Astrocyte of the cerebellum (primary cell): ENCODE measurements around the gene COL27A1.

Source experiments
- DNase-seq: peaks from one replicate; pipeline ENCODE4 v3.0.0-alpha.2; 2011; ENCODE audit warnings: low read depth
- H3K4me3 ChIP-seq: 2 replicates; pipeline ENCODE4 v1.5.1; 2011; ENCODE audit warnings: mild to moderate bottlenecking, low read depth, low read length, moderate library complexity
- in situ Hi-C: cut with HindIII; loops from 2 replicates; pipeline ENCODE4 v1.10.0; 2017; ENCODE audit warnings: low sequenced_read_pairs
- TF ChIP-seq, protein P1 (sequence below): IDR thresholded peaks from 2 replicates; pipeline ENCODE4 v1.5.1; 2012; ENCODE audit warnings: low read length, low read depth, moderate library complexity, mild to moderate bottlenecking; ENCODE audit errors: missing control alignments

The COL27A1 gene

DNA sequence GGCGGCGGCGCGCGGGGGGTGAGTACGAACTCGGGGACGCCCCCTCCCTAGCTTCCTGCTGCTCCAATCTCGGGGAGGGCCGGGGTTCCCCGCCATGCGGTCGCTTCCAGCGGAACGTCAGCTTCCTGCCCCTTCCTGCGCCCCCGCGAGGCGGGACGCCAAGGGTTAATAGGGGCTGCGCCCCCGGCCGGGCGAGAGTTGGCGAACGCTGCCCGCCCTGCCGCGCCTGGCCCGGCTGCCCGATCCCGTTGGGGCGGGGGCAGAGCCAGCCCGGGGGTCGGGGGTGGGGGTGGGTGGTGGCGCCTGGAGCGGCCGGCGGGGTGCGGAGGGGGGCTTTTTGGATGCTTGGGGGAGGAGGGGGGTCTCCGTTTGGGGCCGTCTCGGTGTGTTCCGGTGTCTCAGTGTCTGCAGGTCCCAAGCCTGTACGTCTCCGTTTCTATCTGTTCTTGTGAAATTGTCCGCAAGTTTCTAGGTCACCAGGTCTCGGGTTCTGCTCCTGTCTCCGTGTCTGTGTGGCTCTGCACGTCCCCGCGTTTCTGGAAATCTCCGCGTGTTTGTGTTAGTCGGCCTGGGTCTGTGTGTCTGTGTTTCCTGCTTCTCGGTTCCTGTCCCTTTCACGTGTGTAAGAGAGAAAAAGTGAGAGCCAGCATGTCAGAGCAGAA, 789 bp downstream of the COL27A1 start:
- in situ Hi-C loops: loop anchor here (5.0 kb wide), 1 partner anchor 96 kb away; no protein-coding TSS in a partner anchor
- TF ChIP-seq, protein P1, sequence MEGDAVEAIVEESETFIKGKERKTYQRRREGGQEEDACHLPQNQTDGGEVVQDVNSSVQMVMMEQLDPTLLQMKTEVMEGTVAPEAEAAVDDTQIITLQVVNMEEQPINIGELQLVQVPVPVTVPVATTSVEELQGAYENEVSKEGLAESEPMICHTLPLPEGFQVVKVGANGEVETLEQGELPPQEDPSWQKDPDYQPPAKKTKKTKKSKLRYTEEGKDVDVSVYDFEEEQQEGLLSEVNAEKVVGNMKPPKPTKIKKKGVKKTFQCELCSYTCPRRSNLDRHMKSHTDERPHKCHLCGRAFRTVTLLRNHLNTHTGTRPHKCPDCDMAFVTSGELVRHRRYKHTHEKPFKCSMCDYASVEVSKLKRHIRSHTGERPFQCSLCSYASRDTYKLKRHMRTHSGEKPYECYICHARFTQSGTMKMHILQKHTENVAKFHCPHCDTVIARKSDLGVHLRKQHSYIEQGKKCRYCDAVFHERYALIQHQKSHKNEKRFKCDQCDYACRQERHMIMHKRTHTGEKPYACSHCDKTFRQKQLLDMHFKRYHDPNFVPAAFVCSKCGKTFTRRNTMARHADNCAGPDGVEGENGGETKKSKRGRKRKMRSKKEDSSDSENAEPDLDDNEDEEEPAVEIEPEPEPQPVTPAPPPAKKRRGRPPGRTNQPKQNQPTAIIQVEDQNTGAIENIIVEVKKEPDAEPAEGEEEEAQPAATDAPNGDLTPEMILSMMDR: no peak
- peak overlapping the region; percentile 57 for H3K4me3 ChIP-seq
- no peak for DNase-seq

DNA sequence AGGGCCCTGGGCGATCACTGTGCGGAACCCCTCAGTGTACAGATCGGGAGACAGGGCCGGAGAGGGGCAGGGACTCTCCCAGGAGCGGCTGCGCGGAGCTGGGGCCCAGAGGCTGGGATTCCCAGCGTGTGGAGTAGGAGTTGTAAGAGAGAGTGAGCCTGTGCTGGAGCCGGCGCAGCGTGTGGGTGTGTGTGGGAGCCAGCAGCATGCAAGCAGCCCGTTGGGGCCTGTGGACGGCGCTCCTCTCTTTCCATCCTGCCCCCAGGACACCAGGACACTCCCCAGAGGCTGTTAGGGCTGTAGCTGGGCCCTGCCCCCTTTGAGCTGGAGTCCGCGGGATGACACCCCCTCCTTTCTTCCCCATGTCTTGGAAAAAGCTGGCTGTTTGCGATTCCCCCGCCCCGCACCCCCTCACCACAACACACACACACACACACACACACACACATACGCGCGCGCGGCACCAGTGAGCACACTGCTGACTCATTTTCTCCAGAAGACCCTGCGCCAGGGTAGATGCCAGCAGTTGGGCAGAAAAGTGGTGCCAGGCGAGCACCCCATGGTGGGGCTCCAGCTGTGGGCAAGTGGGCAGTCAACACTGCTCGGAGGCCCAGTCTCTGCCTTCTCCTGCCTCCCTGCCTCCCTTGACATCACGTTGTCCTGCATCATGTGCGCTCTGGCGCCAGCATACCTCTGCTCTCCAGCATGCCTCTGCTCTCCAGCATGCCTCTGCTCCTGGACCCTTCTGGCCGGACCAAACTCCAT, 1.5 kb downstream of the COL27A1 start:
- peak; percentile 50 for DNase-seq
- H3K4me3 ChIP-seq: peak overlapping the region; percentile 57
- in situ Hi-C loops: loop anchor here (5.0 kb wide), 1 partner anchor 95 kb away; no protein-coding TSS in a partner anchor
- TF ChIP-seq, protein P1: peak; percentile 18

DNA sequence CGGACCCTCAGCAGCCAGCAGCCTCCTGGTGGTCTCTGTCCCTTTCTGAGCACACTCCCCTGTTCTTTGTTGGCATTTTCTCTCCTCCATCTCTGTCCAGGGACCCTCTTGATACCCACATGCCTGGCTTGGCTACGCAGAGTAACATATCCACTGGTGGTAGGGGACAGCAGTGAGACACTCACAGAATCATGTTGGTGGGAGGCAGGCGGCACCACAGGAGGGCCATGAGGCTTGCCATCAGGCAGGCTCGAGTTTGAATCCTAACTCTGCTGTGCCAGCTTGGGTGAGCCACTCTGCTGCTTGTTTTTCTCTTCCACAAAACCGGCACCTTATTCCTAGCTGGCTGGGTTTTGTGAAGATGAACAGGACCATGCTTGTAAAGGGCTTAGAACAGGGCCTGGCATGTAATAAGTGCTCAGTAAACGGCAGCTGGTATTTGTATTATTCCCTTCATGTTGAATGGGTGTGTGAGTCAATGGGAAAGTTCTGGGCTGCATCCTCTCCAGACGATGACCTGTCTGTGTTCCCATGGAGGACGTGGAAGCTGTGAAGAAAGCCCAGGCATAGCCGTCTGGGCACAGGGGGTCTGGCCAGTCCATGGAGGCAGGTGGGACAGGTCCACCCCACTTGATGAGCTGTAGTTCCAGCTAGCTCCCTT, 2.3 kb downstream of the COL27A1 start:
- TF ChIP-seq, protein P1: no peak
- no peak for DNase-seq
- no peak overlapping the region for H3K4me3 ChIP-seq
- in situ Hi-C loops: loop anchor here (5.0 kb wide), 1 partner anchor 95 kb away; no protein-coding TSS in a partner anchor

DNA sequence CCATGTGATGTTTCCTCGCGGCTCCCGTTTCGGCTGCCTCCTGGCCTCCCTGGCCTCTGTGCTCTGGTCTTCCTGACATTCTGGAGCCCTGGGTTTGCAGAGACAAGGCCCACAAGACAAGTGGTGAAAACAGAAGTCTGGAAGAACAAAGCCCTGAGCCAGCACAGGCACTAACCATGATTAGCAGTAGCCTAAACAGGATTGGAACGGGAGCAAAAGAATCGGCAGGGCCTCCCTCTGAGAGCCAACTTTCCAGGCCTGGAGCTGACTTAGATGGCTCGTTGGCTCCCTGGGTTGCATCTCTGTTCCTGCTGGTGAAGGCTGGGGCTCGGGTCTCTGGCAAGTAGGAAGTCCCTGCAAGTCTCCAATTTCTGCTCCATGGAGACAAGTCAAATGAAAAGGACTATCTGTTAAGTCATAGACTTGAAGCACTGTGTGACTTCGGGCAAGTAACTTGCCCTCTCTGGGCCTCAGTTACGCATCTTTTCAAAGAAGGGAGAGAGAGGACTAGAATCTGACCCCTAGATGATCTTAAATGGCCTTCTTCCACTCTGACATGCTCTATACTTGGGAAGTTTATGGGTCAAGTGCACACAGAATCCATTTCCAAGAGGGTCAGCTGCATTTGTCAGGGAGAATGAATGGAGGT, 3.3 kb downstream of the COL27A1 start:
- TF ChIP-seq, protein P1: no peak
- H3K4me3 ChIP-seq: no peak overlapping the region
- in situ Hi-C loops: loop anchor here (5.0 kb wide), 1 partner anchor 94 kb away; no protein-coding TSS in a partner anchor
- DNase-seq: no peak

DNA sequence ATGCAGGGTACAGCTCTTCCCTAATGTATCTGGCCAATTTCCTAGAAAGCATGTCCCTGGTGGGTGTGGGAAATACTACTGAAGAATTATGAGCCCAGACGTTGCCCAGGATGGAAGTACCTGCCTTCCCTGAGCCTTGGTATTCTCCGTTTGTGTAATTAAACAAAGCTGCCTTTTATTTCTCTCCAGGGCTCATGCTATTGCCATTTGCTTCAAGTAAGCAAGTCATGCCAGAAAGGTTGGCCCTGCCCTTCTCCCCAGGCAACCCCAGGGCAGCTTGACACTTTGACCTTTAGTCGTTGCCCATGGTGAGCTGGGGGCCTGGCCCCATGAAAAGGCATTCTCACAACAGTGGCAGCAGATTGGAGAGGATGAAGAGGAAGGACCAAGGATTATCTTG, 4.4 kb downstream of the COL27A1 start:
- in situ Hi-C loops: loop anchor here (5.0 kb wide), 1 partner anchor 93 kb away; no protein-coding TSS in a partner anchor
- no peak overlapping the region for H3K4me3 ChIP-seq
- DNase-seq: no peak
- TF ChIP-seq, protein P1: no peak

DNA sequence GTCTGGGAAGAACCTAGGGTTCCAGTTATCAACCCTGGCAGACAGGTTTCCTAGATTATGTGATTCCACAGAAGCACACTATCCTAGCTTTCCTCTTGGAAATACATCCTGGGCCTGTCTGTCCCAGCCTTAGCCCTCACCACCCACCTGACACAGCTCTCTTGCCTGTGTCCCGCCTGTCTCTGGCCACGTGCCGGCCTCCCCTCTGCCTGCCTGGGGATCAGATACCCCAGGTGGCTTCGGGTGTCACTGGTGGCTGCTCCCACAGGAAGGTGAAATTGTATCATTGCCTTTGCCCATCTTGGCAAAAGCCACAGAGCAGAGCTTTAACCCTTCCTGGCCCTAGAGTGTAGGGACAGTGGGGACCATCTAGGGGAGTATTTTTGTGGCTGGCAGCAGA, 6.2 kb downstream of the COL27A1 start:
- no peak for DNase-seq
- no peak overlapping the region for H3K4me3 ChIP-seq
- TF ChIP-seq, protein P1: no peak
- in situ Hi-C loops: no loop called here
